ENCODE results near the gene NWD2.

The NWD2 gene

DNA sequence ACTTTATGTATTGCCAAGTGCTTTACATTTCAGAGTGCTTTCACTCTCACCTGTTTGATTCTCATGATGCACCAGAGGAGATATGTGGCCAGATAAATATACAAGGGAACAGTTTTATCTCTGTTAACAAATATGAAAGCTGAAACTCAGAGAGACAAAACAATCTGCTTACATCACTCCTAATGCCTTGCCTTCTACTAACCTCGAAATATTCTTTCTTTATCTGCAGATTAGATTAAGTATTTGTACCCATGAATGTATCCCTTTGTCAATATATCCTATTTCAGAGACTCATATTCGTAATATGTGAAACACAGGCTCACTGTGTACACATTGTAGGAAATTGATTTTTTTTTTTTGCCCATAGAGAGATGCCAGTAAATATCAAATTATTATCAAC lies 178.1 kb downstream of the NWD2 start:
- H2AFZ ChIP-seq (ENCODE audit: low read length), result no peak overlapping the region
- H4K20me1 ChIP-seq (ENCODE audit: insufficient read depth, low read length, poor library complexity, severe bottlenecking), result no peaks in the 10 kb centered on the region
- no peaks in the 10 kb centered on the region for H3K27me3 ChIP-seq (ENCODE audit: insufficient read depth, low read length, poor library complexity, severe bottlenecking)
- TF ChIP-seq, protein P1, sequence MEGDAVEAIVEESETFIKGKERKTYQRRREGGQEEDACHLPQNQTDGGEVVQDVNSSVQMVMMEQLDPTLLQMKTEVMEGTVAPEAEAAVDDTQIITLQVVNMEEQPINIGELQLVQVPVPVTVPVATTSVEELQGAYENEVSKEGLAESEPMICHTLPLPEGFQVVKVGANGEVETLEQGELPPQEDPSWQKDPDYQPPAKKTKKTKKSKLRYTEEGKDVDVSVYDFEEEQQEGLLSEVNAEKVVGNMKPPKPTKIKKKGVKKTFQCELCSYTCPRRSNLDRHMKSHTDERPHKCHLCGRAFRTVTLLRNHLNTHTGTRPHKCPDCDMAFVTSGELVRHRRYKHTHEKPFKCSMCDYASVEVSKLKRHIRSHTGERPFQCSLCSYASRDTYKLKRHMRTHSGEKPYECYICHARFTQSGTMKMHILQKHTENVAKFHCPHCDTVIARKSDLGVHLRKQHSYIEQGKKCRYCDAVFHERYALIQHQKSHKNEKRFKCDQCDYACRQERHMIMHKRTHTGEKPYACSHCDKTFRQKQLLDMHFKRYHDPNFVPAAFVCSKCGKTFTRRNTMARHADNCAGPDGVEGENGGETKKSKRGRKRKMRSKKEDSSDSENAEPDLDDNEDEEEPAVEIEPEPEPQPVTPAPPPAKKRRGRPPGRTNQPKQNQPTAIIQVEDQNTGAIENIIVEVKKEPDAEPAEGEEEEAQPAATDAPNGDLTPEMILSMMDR (conservative IDR thresholded peaks at IDR 0.05; ENCODE audit: low read length), result no peak
- TF ChIP-seq EZH2phosphoT487 (IDR thresholded peaks at IDR 0.05; ENCODE audit: borderline replicate concordance), result no peak
- no peak overlapping the region for H3K4me3 ChIP-seq (ENCODE audit: low read length, poor library complexity, severe bottlenecking)
- no peak overlapping the region for H3K9ac ChIP-seq (ENCODE audit: low read depth, low read length, poor library complexity, severe bottlenecking)
- H3K4me1 ChIP-seq (ENCODE audit: insufficient read depth, low read length, poor library complexity, severe bottlenecking), result no peaks in the 10 kb centered on the region
- H3K9me2 ChIP-seq (replicated peaks; ENCODE audit: low read depth, low read length), result no peaks in the 10 kb centered on the region
- no peaks in the 10 kb centered on the region for H3K36me3 ChIP-seq (ENCODE audit: insufficient read depth, low read length)
- H3K9me3 ChIP-seq (ENCODE audit: insufficient read depth, low read depth, low read length), result no peaks in the 10 kb centered on the region
- no peaks in the 10 kb centered on the region for H3F3A ChIP-seq (ENCODE audit: low read depth)
- H3K79me2 ChIP-seq (ENCODE audit: insufficient read depth, low read length), result no peaks in the 10 kb centered on the region
- no peak overlapping the region for H3K4me2 ChIP-seq (ENCODE audit: low read depth, low read length, poor library complexity, severe bottlenecking)

DNA sequence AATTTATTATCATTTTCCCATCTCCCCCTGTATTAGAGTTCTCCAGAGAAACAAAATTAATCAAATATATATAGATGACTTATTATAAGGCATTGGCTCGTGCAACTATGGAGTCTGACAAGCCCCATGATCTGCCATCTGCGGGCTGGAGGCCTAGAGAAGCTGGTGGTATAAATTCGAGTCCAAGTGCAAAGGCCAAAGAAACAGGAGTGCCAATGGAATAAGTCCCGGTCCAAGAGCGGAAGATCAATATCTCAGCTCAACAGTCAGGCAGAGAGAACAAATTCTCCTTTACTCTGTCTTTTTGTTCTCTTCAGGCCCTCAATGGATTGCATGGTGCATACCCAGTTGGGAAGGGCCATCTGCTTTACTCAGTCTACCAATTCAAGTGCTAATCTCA lies 178.8 kb downstream of the NWD2 start:
- Histone ChIP-seq H3K36me3 (ENCODE audit: insufficient read depth, low read length) (no peaks in the 10 kb centered on the region), H3K27me3 (ENCODE audit: insufficient read depth, low read length, poor library complexity, severe bottlenecking) (no peaks in the 10 kb centered on the region), H3K9me3 (ENCODE audit: insufficient read depth, low read depth, low read length) (no peaks in the 10 kb centered on the region), H4K20me1 (ENCODE audit: insufficient read depth, low read length, poor library complexity, severe bottlenecking) (no peaks in the 10 kb centered on the region), H3K4me3 (ENCODE audit: low read length, poor library complexity, severe bottlenecking) (no peak overlapping the region), H3F3A (ENCODE audit: low read depth) (no peaks in the 10 kb centered on the region), H3K4me2 (ENCODE audit: low read depth, low read length, poor library complexity, severe bottlenecking) (no peak overlapping the region), H3K79me2 (ENCODE audit: insufficient read depth, low read length) (no peaks in the 10 kb centered on the region), H3K4me1 (ENCODE audit: insufficient read depth, low read length, poor library complexity, severe bottlenecking) (no peaks in the 10 kb centered on the region), H3K9ac (ENCODE audit: low read depth, low read length, poor library complexity, severe bottlenecking) (no peak overlapping the region), H3K9me2 (replicated peaks; ENCODE audit: low read depth, low read length) (no peaks in the 10 kb centered on the region), H2AFZ (ENCODE audit: low read length) (no peak overlapping the region)
- TF ChIP-seq EZH2phosphoT487 (IDR thresholded peaks at IDR 0.05; ENCODE audit: borderline replicate concordance), result no peak
- TF ChIP-seq, protein P1 (conservative IDR thresholded peaks at IDR 0.05; ENCODE audit: low read length), result no peak

GRCh38 chr4:37424753-37425152 lies 180.2 kb downstream of the NWD2 start:
- no peak for TF ChIP-seq EZH2phosphoT487 (IDR thresholded peaks at IDR 0.05; ENCODE audit: borderline replicate concordance)
- TF ChIP-seq, protein P1 (conservative IDR thresholded peaks at IDR 0.05; ENCODE audit: low read length), result no peak
- H2AFZ ChIP-seq (ENCODE audit: low read length), result no peak overlapping the region
- H3K4me1 ChIP-seq (ENCODE audit: insufficient read depth, low read length, poor library complexity, severe bottlenecking), result no peaks in the 10 kb centered on the region
- no peaks in the 10 kb centered on the region for H3F3A ChIP-seq (ENCODE audit: low read depth)
- no peak overlapping the region for H3K4me2 ChIP-seq (ENCODE audit: low read depth, low read length, poor library complexity, severe bottlenecking)
- no peak overlapping the region for H3K4me3 ChIP-seq (ENCODE audit: low read length, poor library complexity, severe bottlenecking)
- no peaks in the 10 kb centered on the region for H4K20me1 ChIP-seq (ENCODE audit: insufficient read depth, low read length, poor library complexity, severe bottlenecking)
- no peaks in the 10 kb centered on the region for H3K27me3 ChIP-seq (ENCODE audit: insufficient read depth, low read length, poor library complexity, severe bottlenecking)
- H3K79me2 ChIP-seq (ENCODE audit: insufficient read depth, low read length), result no peaks in the 10 kb centered on the region
- no peaks in the 10 kb centered on the region for H3K9me2 ChIP-seq (replicated peaks; ENCODE audit: low read depth, low read length)
- H3K9me3 ChIP-seq (ENCODE audit: insufficient read depth, low read depth, low read length), result no peaks in the 10 kb centered on the region
- no peak overlapping the region for H3K9ac ChIP-seq (ENCODE audit: low read depth, low read length, poor library complexity, severe bottlenecking)
- no peaks in the 10 kb centered on the region for H3K36me3 ChIP-seq (ENCODE audit: insufficient read depth, low read length)
